DND-41 (cell line): ENCODE results near the gene ITFG1.

ENCODE experiments used
- ATAC-seq: fragments of 200-7000 bp; cut with Tn5 transposase; 3 replicates; pipeline ENCODE4 v1.9.1; 2021; ENCODE audit warnings: low read depth; ENCODE audit not compliant: insufficient read depth
- DNase-seq: peaks from one replicate; pipeline ENCODE4 v3.0.0-alpha.2; 2020
- H2AFZ ChIP-seq: 2 replicates; pipeline ENCODE4 v1.6.0; 2012; ENCODE audit warnings: low read depth, low read length
- H3K27ac ChIP-seq: 2 replicates; pipeline ENCODE4 v1.5.1; 2012; ENCODE audit warnings: low read length, inconsistent platforms
- H3K27me3 ChIP-seq: fragments of 200-600 bp; sonication (generic); 2 replicates; pipeline ENCODE4 v1.6.0; 2012; ENCODE audit warnings: low read length, mild to moderate bottlenecking, inconsistent platforms; ENCODE audit not compliant: insufficient read depth, poor library complexity
- H3K36me3 ChIP-seq: 2 replicates; pipeline ENCODE4 v1.5.1; 2012; ENCODE audit warnings: low read length, inconsistent platforms; ENCODE audit not compliant: insufficient read depth
- H3K4me1 ChIP-seq: 2 replicates; pipeline ENCODE4 v1.5.1; 2012; ENCODE audit warnings: mild to moderate bottlenecking, low read length; ENCODE audit not compliant: insufficient read depth
- H3K4me2 ChIP-seq: 2 replicates; pipeline ENCODE4 v1.6.0; 2012; ENCODE audit warnings: mild to moderate bottlenecking, moderate library complexity, low read length, inconsistent platforms; ENCODE audit not compliant: insufficient read depth
- H3K4me3 ChIP-seq, 2 experiments: fragments of 200-600 bp in 1 of 2; shearing (Covaris generic) in 1 of 2; 2 replicates each; pipeline ENCODE4 v1.5.1; 2012 to 2016; ENCODE audit warnings: inconsistent platforms in 2 of 2, low read length in 2 of 2, mild to moderate bottlenecking in 2 of 2, low read depth in 1 of 2, moderate library complexity in 1 of 2
- H3K79me2 ChIP-seq: 2 replicates; pipeline ENCODE4 v1.6.0; 2012; ENCODE audit warnings: low read length, inconsistent platforms; ENCODE audit not compliant: insufficient read depth
- H3K9ac ChIP-seq: 2 replicates; pipeline ENCODE4 v1.6.0; 2012; ENCODE audit warnings: low read depth, mild to moderate bottlenecking, inconsistent platforms, low read length, moderate library complexity
- H3K9me3 ChIP-seq: 2 replicates; pipeline ENCODE4 v1.5.1; 2012; ENCODE audit warnings: low read length, moderate library complexity, mild to moderate bottlenecking, inconsistent platforms; ENCODE audit not compliant: insufficient read depth, severe bottlenecking
- H4K20me1 ChIP-seq: 2 replicates; pipeline ENCODE4 v1.6.0; 2012; ENCODE audit warnings: low read length; ENCODE audit not compliant: insufficient read depth
- CTCF ChIP-seq: IDR thresholded peaks from 2 replicates; pipeline ENCODE4 v1.5.1; 2012; ENCODE audit warnings: borderline replicate concordance, low read length, moderate library complexity, mild to moderate bottlenecking; ENCODE audit not compliant: poor library complexity, severe bottlenecking; ENCODE audit errors: extremely low read depth
- EZH2 ChIP-seq: IDR thresholded peaks from 3 replicates; pipeline ENCODE4 v1.6.1; 2012; ENCODE audit warnings: borderline replicate concordance, low read depth, mild to moderate bottlenecking, moderate library complexity, low read length, inconsistent platforms; ENCODE audit not compliant: severe bottlenecking

Gene ITFG1

GRCh38 chr16:47198180-47198575 lies 262.7 kb downstream of the ITFG1 start:
- Histone ChIP-seq H3K79me2 (no peaks in the 10 kb centered on the region), H3K9ac (no peak overlapping the region), H3K27ac (no peak overlapping the region)

GRCh38 chr16:47197536-47198179 lies 263.2 kb downstream of the ITFG1 start:
- no peaks in the 10 kb centered on the region for H4K20me1 ChIP-seq
- no peaks in the 10 kb centered on the region for H3K36me3 ChIP-seq
- H3K4me2 ChIP-seq = no peak overlapping the region
- DNase-seq (no peak), ATAC-seq (no peak)
- H3K27ac ChIP-seq = no peak overlapping the region
- H3K27me3 ChIP-seq = no peaks in the 10 kb centered on the region
- H3K9me3 ChIP-seq = no peaks in the 10 kb centered on the region
- H2AFZ ChIP-seq = no peak overlapping the region
- TF ChIP-seq CTCF (no peak), EZH2 (no peak)
- no peak overlapping the region for H3K4me3 ChIP-seq
- no peaks in the 10 kb centered on the region for H3K4me1 ChIP-seq
- H3K79me2 ChIP-seq = no peaks in the 10 kb centered on the region
- no peak overlapping the region for H3K9ac ChIP-seq

More at GRCh38 chr16:47198180-47198575, 262.7 kb downstream of the ITFG1 start:
- Histone ChIP-seq H3K4me3 (no peak overlapping the region), H3K4me2 (no peak overlapping the region), H3K4me1 (no peaks in the 10 kb centered on the region), H3K9me3 (no peaks in the 10 kb centered on the region), H2AFZ (no peak overlapping the region), H3K36me3 (no peaks in the 10 kb centered on the region), H4K20me1 (no peaks in the 10 kb centered on the region), H3K27me3 (no peaks in the 10 kb centered on the region)
- DNase-seq (no peak), ATAC-seq (no peak)
- TF ChIP-seq CTCF = no peak
- no peak for TF ChIP-seq EZH2

GRCh38 chr16:47196457-47196856 lies 264.4 kb downstream of the ITFG1 start:
- Histone ChIP-seq H3K79me2 (no peaks in the 10 kb centered on the region), H3K27me3 (no peaks in the 10 kb centered on the region), H4K20me1 (no peaks in the 10 kb centered on the region), H3K4me1 (no peaks in the 10 kb centered on the region), H3K4me2 (no peak overlapping the region), H2AFZ (no peak overlapping the region), H3K9ac (no peak overlapping the region), H3K4me3 (no peak overlapping the region), H3K27ac (no peak overlapping the region), H3K36me3 (0 out of 2 replicates have a peak, but pooled peaks cover 6% of the 10 kb centered on the region), H3K9me3 (no peaks in the 10 kb centered on the region)
- TF ChIP-seq EZH2 (no peak), CTCF (no peak)
- ATAC-seq = no peak
- no peak for DNase-seq
